Endodermal cell (in vitro differentiated cells): ENCODE measurements around the gene MYOM1. TPM values are rescaled to one million over a fixed set of nuclear protein-coding genes. Genes with fewer than 3 reads are reported as not detected.

Experiments
- DNase-seq: peaks from one replicate; pipeline ENCODE4 v3.0.0-alpha.2; 2017
- H3K27ac ChIP-seq: 2 replicates; pipeline ENCODE4 v1.5.1; 2013; ENCODE audit warnings: mild to moderate bottlenecking, low read depth, low read length, moderate library complexity
- H3K27me3 ChIP-seq: 2 replicates; pipeline ENCODE4 v1.6.1; 2013; ENCODE audit warnings: mild to moderate bottlenecking, low read length, moderate library complexity; ENCODE audit not compliant: insufficient read depth, control insufficient read depth, poor library complexity, severe bottlenecking
- H3K36me3 ChIP-seq: 2 replicates; pipeline ENCODE4 v1.7.0; 2013; ENCODE audit warnings: mild to moderate bottlenecking, low read length, moderate library complexity; ENCODE audit not compliant: control insufficient read depth, insufficient read depth
- H3K4me1 ChIP-seq: one replicate; pipeline ENCODE4 v1.7.0; 2013; ENCODE audit warnings: low read length; ENCODE audit not compliant: control insufficient read depth, insufficient read depth
- H3K4me3 ChIP-seq: 2 replicates; pipeline ENCODE4 v1.5.1; 2013; ENCODE audit warnings: mild to moderate bottlenecking, low read length, moderate library complexity
- H3K9ac ChIP-seq: 2 replicates; pipeline ENCODE4 v1.6.1; 2013; ENCODE audit warnings: mild to moderate bottlenecking, low read length, moderate library complexity; ENCODE audit not compliant: poor library complexity, severe bottlenecking; ENCODE audit errors: extremely low read depth
- H3K9me3 ChIP-seq: 2 replicates; pipeline ENCODE4 v1.6.1; 2013; ENCODE audit warnings: mild to moderate bottlenecking, low read length, moderate library complexity; ENCODE audit not compliant: control insufficient read depth
- H3K27ac Mint-ChIP-seq: 2 replicates; pipeline ENCODE4 v1.8.0; 2020; ENCODE audit warnings: mixed read lengths
- H3K27me3 Mint-ChIP-seq: 2 replicates; pipeline ENCODE4 v1.8.0; 2021; ENCODE audit warnings: mild to moderate bottlenecking, mixed read lengths; ENCODE audit not compliant: insufficient read depth
- H3K36me3 Mint-ChIP-seq: 2 replicates; pipeline ENCODE4 v1.8.0; 2020; ENCODE audit warnings: low read depth, mixed read lengths
- H3K4me1 Mint-ChIP-seq: 2 replicates; pipeline ENCODE4 v1.8.0; 2020; ENCODE audit warnings: mixed read lengths
- H3K4me3 Mint-ChIP-seq: 2 replicates; pipeline ENCODE4 v1.8.0; 2020; ENCODE audit warnings: mild to moderate bottlenecking, moderate library complexity, mixed read lengths
- H3K9me3 Mint-ChIP-seq: 2 replicates; pipeline ENCODE4 v1.8.0; 2020; ENCODE audit warnings: mild to moderate bottlenecking, mixed read lengths
- WGBS, 2 experiments: methylation state at CpG; one replicate each; pipeline versions ENCODE4 v1.1.5 to v1.1.7; 2013; ENCODE audit warnings: missing lambda C conversion rate in 2 of 2, mixed read lengths in 1 of 2; ENCODE audit not compliant: insufficient coverage in 1 of 2, insufficient read length in 1 of 2; 5-methylcytosine and 5-hydroxymethylcytosine counted together
- total RNA-seq, 2 donors: library from RNA; stranded (reverse); fragmentation: NEBNext Ultra II Directional in 1 of 2; extraction: Animal tissue kit (Norgen Biotek cat#: 25700) in 1 of 2; gene quantifications; 2 replicates in 1 of 2; 3 replicates in 1 of 2; pipeline ENCODE4 v1.2.1, GENCODE V29; 2021
- TF ChIP-seq, protein P1 (sequence below): fragments of 200-600 bp; sonication (generic); conservative IDR thresholded peaks from 2 replicates; pipeline ENCODE4 v1.5.0; 2021; ENCODE audit warnings: antibody characterized with exemption, mild to moderate bottlenecking

The MYOM1 gene
- total RNA-seq, 2 donors from 2014 or later = 0.49 to 0.88 TPM

DNA sequence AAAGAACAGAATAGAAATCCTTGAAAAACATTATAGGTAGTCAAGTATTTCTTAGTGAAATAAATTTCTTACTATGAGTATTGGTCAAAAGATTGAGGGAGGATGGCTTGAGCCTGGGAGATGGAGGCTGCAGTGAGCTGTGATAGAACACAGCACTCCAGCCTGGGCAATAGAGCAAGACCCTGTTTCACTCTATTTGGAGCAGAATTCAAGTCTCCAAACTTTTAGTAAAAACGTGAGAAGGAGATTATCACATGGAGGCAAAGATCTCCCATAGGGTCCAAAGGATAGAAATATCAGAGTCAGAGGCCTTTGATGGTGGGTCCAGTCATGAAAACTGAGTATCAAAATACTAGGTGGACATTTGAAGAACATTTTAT lies 25.4 kb upstream of the MYOM1 start:
- WGBS, 2 experiments = 92 to 100% methylated on average over 1 of the region's 1 CpG
- H3K27me3 Mint-ChIP-seq = no peaks in the 10 kb centered on the region
- no peaks in the 10 kb centered on the region for H3K27me3 ChIP-seq
- TF ChIP-seq, protein P1, sequence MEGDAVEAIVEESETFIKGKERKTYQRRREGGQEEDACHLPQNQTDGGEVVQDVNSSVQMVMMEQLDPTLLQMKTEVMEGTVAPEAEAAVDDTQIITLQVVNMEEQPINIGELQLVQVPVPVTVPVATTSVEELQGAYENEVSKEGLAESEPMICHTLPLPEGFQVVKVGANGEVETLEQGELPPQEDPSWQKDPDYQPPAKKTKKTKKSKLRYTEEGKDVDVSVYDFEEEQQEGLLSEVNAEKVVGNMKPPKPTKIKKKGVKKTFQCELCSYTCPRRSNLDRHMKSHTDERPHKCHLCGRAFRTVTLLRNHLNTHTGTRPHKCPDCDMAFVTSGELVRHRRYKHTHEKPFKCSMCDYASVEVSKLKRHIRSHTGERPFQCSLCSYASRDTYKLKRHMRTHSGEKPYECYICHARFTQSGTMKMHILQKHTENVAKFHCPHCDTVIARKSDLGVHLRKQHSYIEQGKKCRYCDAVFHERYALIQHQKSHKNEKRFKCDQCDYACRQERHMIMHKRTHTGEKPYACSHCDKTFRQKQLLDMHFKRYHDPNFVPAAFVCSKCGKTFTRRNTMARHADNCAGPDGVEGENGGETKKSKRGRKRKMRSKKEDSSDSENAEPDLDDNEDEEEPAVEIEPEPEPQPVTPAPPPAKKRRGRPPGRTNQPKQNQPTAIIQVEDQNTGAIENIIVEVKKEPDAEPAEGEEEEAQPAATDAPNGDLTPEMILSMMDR = no peak
- H3K9me3 ChIP-seq = peaks cover 27% of the 10 kb centered on the region
- peak overlapping the region; percentile 95 for H3K4me3 Mint-ChIP-seq
- H3K27ac ChIP-seq = no peak overlapping the region
- peaks cover 12% of the 10 kb centered on the region for H3K36me3 ChIP-seq
- H3K4me1 Mint-ChIP-seq = peaks cover 17% of the 10 kb centered on the region
- no peak overlapping the region for H3K9ac ChIP-seq
- peaks cover 26% of the 10 kb centered on the region for H3K9me3 Mint-ChIP-seq
- peak overlapping the region; percentile 63 for H3K4me3 ChIP-seq
- H3K27ac Mint-ChIP-seq = no peak overlapping the region
- no peaks in the 10 kb centered on the region for H3K4me1 ChIP-seq
- no peak for DNase-seq
- peaks cover 22% of the 10 kb centered on the region for H3K36me3 Mint-ChIP-seq

DNA sequence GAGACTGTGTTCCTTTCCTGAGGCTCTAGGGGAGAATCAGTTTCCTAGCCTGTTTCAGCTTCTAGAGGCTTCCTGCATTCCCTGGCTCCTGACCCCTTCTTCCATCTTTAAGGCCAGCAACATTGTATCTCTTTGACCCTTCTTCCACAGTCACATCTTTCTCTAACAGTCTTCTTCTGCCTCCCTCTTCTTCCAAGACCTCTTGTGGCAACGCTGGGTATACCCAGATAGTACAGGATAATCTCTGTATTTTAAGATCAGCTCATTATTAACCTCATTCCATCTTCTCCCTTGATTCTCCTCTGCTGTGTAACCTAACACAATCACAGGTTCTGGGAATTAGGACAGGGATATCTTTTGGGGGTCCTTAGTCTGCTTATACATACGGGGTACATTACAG lies 19.0 kb upstream of the MYOM1 start:
- no peak overlapping the region for H3K9ac ChIP-seq
- no peaks in the 10 kb centered on the region for H3K4me1 ChIP-seq
- peaks cover 18% of the 10 kb centered on the region for H3K36me3 Mint-ChIP-seq
- peaks cover 43% of the 10 kb centered on the region for H3K9me3 Mint-ChIP-seq
- no peak overlapping the region for H3K4me3 ChIP-seq
- H3K27me3 ChIP-seq = no peaks in the 10 kb centered on the region
- WGBS, 2 experiments = 88 to 91% methylated on average over 1 to 2 of the region's 2 CpGs
- no peak overlapping the region for H3K27ac Mint-ChIP-seq
- peaks cover under 1% of the 10 kb centered on the region for H3K4me1 Mint-ChIP-seq
- no peak overlapping the region for H3K27ac ChIP-seq
- H3K27me3 Mint-ChIP-seq = no peaks in the 10 kb centered on the region
- TF ChIP-seq, protein P1 = peak; percentile 50
- peaks cover 34% of the 10 kb centered on the region for H3K9me3 ChIP-seq
- no peaks in the 10 kb centered on the region for H3K36me3 ChIP-seq
- no peak for DNase-seq
- H3K4me3 Mint-ChIP-seq = no peak overlapping the region

DNA sequence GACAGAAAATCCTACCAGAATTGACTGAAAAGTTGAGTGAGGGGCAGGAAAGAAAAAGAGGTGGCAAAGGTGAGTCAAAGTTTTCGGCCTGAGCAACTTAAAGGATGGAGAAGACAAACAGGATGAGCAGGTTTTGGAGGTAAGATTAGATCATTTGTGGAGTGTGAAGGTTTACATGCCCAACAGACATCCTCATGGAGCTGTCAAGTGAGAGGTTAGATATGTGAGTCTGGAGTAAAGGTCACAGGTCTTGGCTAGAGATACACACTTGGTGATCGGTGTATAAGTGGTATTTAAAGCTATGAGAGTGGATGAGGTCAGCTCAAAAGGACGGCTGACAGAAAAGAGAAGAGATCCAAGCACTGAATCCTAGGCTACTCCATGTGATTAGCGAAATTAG lies 16.7 kb upstream of the MYOM1 start:
- WGBS, 2 experiments = 93 to 95% methylated on average over 4 of the region's 4 CpGs
- Histone ChIP-seq H3K27ac (no peak overlapping the region), H3K4me3 (no peak overlapping the region), H3K4me1 (no peaks in the 10 kb centered on the region), H3K36me3 (no peaks in the 10 kb centered on the region), H3K9me3 (peaks cover 20% of the 10 kb centered on the region), H3K27me3 (no peaks in the 10 kb centered on the region), H3K9ac (no peak overlapping the region)
- H3K27ac Mint-ChIP-seq = no peak overlapping the region
- H3K4me3 Mint-ChIP-seq = no peak overlapping the region
- peaks cover 8% of the 10 kb centered on the region for H3K36me3 Mint-ChIP-seq
- TF ChIP-seq, protein P1 = no peak
- H3K27me3 Mint-ChIP-seq = no peaks in the 10 kb centered on the region
- no peak for DNase-seq
- peaks cover 4% of the 10 kb centered on the region for H3K4me1 Mint-ChIP-seq
- H3K9me3 Mint-ChIP-seq = peaks cover 30% of the 10 kb centered on the region
